ENCODE data around the gene NFYC.
"Not testable (repeated sequence)": the region's sequence is repeated elsewhere in the genome, so short reads cannot be mapped to it uniquely, and the experiment has no call there.

NFYC gene

GRCh38 chr1:40708750-40709099 lies 17.2 kb downstream of the NFYC start:
- no peak for DNase-seq

DNA sequence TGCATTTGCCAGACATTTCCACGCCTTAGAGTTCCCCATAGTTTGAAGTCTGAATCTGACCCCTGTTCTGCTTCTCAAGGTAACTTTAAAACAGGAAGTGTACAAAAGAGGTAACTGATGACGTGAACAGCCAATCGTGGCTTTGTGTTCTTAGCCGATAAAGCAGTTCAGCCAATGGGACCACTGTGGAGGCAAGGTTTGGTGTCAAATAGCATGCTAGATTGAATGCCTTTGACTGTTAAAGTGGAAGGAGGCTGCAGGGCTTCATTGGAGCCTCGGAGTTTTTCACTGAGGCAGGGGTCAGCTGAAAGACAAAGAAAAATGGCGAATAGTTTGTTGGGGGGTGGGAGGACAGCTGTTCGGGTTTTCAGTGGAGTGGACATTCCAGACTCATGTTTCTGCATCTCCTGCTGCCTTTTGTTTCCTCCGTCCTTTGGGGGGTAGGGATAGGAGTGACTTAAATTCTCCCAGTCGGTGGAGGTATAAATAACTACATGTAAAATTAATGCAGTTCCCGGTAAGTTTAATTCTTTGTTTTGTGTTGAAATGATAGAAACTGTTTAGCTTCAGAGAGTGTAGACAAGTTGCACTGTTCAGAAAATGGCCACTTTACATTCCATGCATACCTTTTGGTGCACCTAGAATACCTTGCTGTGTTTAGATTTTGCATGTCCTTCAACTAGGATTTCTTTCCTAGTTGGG lies 17.7 kb downstream of the NFYC start:
- DNase-seq: peak; percentile 76

- DNase-seq: no peak
These were observed 18.3 kb downstream of the NFYC start for GRCh38 chr1:40709802-40710278.

GRCh38 chr1:40710581-40711315 lies 19.2 kb downstream of the NFYC start:
- DNase-seq: no peak

- DNase-seq: no peak
These were observed 20.2 kb downstream of the NFYC start for GRCh38 chr1:40711465-40712404.

DNA sequence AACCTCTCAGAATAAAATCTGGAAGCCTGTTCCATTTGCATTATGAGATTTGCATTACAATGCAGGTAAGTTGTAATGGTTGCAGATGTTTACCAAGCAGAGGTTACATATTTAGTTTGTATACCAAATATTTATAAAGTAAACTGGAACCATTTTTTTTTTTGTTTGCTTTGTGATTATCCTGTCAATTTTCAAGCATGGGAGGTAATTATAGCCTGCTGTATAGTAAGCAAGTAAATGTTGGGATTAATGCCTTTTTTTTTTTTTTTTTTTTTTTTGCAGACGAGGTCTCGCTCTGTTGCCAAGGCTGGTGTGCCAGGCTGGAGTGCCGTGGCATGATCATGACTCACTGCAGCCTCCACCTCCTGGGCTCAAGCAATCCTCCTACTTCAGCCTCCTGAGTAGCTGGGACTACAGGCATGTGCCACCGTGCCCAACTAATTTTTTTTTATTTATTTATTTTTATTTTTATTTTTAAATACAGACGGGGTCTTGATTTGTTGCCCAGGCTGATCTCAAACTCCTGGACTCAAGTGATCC lies 21.0 kb downstream of the NFYC start:
- no peak for DNase-seq

GRCh38 chr1:40712997-40713396 lies 21.5 kb downstream of the NFYC start:
- no peak for DNase-seq

GRCh38 chr1:40715491-40716059 lies 24.1 kb downstream of the NFYC start:
- DNase-seq: no peak

DNA sequence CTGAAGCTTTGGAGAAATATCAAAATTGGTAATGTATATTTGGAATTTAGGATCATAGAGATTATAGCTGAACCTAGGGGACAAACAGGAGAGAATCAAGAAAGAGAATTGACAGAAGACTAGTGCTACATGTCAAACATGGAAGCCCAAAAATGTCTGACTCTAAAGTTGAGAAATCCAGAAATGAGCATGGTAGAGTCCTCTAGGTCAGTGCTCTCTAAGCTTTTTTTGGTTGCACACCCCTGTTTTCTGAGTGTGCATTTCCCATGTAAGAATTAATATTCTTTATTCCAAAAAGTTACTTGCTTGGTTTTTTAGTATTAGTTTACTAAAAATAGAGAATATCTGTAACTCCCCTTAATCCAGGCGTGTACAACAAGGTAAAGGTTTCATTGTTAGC lies 25.6 kb downstream of the NFYC start:
- no peak for DNase-seq

GRCh38 chr1:40717955-40718354 lies 26.5 kb downstream of the NFYC start:
- no peak for DNase-seq

- no peak for DNase-seq
These were observed 29.0 kb downstream of the NFYC start for GRCh38 chr1:40720493-40720892.

GRCh38 chr1:40722622-40723021 lies 31.1 kb downstream of the NFYC start:
- DNase-seq: no peak

DNA sequence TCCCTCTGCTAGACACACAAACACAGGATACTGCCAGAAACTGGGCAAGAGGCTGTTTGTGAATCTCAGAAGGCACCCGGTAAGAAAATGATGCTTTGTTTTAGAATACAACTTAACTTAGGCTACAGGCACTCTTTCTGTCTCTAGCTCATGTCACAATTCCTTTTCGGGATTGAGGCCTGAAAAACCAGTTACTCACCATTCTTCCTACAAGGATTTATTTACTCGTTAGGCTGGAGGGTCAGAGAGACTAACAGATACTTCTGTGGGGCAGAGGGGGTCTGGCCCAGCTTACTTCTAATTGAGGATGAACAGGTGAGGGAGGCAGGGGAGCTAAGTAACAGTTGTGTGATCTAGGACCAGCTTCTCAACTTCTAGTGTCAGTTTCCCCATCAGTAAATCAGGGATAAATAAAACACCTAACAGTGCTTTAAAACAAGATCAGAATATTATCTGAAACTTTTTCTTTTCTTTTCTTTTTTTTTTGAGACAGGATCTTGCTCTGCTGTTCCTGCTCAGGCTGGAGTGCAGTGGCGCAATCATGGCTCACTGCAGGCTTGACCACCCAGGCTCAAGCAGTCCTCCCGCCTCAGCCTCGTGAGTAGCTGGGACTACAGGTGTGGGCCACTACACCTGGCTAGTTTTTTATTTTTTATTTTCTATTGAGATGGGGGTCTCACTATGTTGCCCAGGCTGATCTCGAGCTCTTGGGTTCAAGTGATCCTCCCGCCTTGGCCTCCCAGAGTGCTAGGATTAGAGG lies 31.9 kb downstream of the NFYC start:
- DNase-seq: no peak

DNA sequence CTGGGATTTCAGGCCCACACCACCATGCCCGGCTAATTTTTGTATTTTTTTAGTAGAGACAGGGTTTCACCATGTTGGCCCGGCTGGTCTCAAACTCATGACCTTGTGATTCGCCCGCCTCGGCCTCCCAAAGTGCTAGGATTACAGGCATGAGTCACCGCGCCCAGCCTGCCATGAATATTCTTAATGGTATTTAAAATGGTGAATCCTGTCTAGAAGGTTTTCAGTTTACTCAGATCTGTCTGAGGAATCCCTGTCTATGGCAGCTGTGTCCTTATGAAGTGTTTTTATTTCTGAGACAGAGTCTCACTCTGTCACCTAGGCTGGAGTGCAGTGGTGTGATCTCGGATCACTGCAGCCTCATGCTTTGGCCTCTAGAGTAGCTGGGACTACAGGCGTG lies 36.2 kb downstream of the NFYC start:
- DNase-seq: not testable (repeated sequence)

DNA sequence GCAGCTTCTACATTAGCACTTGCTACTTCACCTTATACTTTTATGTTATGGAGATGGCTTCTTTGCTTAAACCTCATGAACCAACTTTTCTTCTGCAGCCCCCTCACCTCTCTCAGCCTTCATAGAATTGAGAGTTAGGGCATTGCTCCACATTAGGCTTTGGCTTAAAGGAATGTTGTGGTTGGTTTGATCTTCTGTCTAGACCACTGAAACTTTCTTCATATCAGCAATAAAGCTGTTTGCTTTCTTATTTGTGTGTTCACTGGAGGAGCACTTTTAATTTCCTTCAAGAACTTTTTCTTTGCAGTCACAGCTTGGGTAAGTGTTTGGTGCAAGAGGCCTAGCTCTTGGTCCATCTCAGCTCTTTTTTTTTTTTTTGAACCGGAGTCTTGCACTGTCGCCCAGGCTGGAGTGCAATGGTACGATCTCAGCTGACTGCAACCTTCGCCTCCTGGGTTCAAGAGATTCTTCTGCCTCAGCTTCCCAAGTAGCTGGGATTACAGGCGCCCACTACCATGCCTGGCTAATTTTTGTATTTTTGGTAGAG lies 37.9 kb downstream of the NFYC start:
- DNase-seq: not testable (repeated sequence)

DNA sequence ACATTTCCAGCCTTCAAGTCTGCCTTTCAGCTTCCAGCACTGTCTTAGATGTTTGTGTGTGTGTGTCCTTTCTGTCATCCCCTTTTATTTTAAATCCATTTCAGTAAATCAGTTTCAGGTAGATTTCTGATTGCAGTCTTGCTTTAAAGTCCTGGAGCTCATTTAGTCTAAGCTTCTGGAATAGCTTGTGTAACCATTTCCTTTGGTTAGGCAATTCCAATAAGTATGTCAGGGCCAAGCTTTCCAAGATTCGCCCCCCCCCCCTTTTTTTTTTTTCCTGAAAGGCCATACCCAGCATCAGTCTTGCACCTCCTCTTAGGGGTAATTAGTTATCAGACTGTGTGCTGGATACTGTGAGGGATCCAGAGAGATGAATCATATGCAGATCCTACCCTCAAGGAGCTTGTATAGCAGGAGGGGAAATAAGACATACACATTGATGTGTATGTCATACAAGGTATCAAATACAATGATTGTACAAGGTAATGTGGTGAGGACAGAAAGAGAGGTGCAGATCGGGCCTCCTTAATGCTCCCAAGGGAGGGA lies 41.3 kb downstream of the NFYC start:
- DNase-seq: no peak

DNA sequence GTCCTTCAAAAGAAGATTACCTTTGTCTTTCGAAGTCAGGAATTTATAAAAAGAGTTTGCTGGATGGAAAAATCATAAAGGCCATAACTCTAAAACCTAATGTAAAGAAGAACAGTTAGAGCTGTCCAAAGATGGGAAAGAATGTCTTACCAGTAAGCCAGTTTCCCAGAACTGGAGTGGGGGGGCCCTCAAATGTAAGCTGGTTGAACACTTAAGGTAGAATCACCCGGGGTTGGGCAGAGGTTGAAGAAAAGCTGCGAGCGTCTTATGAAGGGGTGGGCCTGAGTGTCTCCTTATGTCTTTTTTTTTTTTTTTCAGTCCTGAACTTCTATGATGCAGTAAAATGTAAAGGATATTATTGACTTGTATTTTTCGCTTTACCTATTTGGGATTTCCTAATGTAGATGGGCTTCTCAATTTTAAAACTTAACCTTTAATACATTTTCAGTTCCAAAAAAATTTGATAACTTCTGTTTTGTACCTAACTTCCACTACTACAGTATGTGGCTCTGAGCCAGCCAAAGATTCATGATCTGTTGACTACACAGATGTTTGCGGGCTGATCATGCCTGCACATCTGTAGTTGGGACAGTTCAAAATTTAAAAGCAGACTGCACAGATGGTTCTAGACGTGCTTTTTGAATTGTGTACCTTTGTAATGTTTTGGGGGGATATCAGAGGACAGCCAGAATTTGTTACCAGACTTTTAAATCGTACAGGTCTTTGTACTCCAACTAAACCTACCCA lies 43.6 kb downstream of the NFYC start:
- DNase-seq: no peak

GRCh38 chr1:40736085-40736531 lies 44.6 kb downstream of the NFYC start:
- no peak for DNase-seq

DNA sequence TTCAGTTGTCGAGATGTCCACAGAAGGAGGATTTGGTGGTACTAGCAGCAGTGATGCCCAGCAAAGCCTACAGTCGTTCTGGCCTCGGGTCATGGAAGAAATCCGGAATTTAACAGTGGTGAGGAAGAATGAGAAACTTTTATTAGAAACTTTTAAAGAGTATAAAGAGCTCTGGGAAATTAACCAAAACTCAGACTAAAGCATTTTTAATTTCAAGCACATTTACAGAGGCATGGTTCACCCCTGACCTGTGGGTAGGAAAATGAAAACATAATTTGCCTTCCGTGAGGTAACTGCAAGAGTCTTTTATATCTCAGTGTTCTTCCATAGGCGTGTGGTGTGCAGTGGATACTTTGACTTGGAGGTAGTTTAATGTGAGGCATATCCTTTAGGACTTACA lies 47.3 kb downstream of the NFYC start:
- no peak for DNase-seq

DNA sequence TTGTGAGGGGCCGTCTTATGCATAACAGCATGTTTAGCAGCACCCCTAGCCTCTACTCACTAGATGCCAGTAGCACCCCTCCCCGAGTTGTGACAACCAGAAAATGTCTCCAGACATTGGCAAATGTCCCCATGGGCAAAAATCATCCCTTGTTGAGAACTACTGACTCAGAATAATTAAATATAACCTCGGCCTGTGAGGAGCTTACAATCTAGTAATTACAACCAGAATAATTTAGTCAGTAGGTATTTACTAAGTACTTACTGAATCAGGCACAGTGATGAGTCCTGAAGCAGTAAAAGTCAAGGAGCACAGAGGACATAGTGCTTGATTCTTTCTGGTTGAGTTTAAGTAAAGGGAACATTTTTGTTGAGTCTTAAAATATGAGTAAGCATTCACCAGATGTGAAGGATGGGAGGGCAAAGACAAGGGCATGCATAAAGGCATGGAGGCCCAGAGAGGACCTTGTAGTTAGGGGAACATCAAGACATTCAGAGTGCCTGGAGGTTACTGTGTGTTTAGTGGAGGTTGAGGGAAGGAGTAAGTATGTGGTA lies 48.0 kb downstream of the NFYC start:
- no peak for DNase-seq
